HepG2 (cell line): Measurements from ENCODE around the gene NOXA1. TPM values are rescaled to one million over a fixed set of nuclear protein-coding genes. Genes with fewer than 3 reads are reported as not detected.
A peak's percentile ranks its signal among the peaks of the same experiment; 100 is the strongest.

Source experiments
- ATAC-seq: fragments of 200-7000 bp; cut with Tn5 transposase; 3 replicates; pipeline ENCODE4 v1.9.1; 2020; ENCODE audit warnings: mild to moderate bottlenecking, moderate library complexity
- BruUV-seq: library from RNA; stranded (reverse); fragments of 400-500 nt; replicated peaks from 2 replicates; lab custom pipeline; 2021; lab: Mats Ljungman, UMichigan
- CTCF ChIA-PET: fragments of 300-600 bp; formaldehyde crosslinking; extraction: SDS; loops from one replicate; lab custom pipeline; 2021; ENCODE audit warnings: low total read pairs, inconsistent platforms, low intra/inter-chr PET ratio; lab: Yijun Ruan, JAX
- POLR2A ChIA-PET: fragments of 350-600 bp; sonication (Branson Sonifier 250); formaldehyde crosslinking; loops from one replicate; lab custom pipeline; 2020; ENCODE audit warnings: antibody characterized with exemption, inconsistent platforms; lab: Yijun Ruan, JAX
- DNase-seq: peaks from one replicate; pipeline ENCODE4 v3.0.0-alpha.2; 2015; ENCODE audit warnings: low spot score
- FAIRE-seq: peaks from 3 replicates; lab custom pipeline; 2011; peaks lifted over from hg19 to GRCh38; lab: Jason Lieb, UNC
- H2AFZ ChIP-seq: one replicate; pipeline ENCODE4 v1.6.1; 2011; ENCODE audit warnings: low read length, inconsistent platforms
- H3K27ac ChIP-seq: fragments of 300-600 bp; 3 replicates; pipeline ENCODE4 v1.8.0; 2011; ENCODE audit warnings: mixed run types, mild to moderate bottlenecking, mixed read lengths, low read length, inconsistent platforms; ENCODE audit not compliant: insufficient read depth; ENCODE audit errors: extremely low read length
- H3K27me3 ChIP-seq, 2 experiments: fragments of 200-600 bp in 1 of 2; 2 replicates in 1 of 2; 3 replicates in 1 of 2; pipeline versions ENCODE4 v1.6.0 to v1.8.0; 2011; ENCODE audit warnings: low read length in 2 of 2, mild to moderate bottlenecking in 2 of 2, moderate library complexity in 2 of 2, inconsistent platforms in 1 of 2; ENCODE audit not compliant: insufficient read depth in 2 of 2, control insufficient read depth in 1 of 2
- H3K36me3 ChIP-seq, 2 experiments: fragments of 200-600 bp in 1 of 2; replicated peaks in 1 of 2; 2 replicates in 1 of 2; 3 replicates in 1 of 2; pipeline versions ENCODE4 v1.5.1 to v1.8.0; 2011; ENCODE audit warnings: low read length in 2 of 2, inconsistent platforms in 1 of 2; ENCODE audit not compliant: insufficient read depth in 2 of 2, control insufficient read depth in 1 of 2
- H3K4me1 ChIP-seq: 2 replicates; pipeline ENCODE4 v1.5.1; 2012; ENCODE audit warnings: low read length, inconsistent platforms; ENCODE audit not compliant: insufficient read depth
- H3K4me2 ChIP-seq: 2 replicates; pipeline ENCODE4 v1.6.0; 2011; ENCODE audit warnings: low read depth, low read length, inconsistent platforms
- H3K4me3 ChIP-seq, 3 experiments: fragments of 200-600 bp in 1 of 3; sonication (generic), shearing (Covaris generic) in 1 of 3; replicated peaks in 1 of 3; 2 replicates each; pipeline ENCODE4 v1.5.1; 2011 to 2016; ENCODE audit warnings: low read length in 3 of 3, inconsistent platforms in 2 of 3, low read depth in 2 of 3, mild to moderate bottlenecking in 2 of 3, control low read depth in 1 of 3, mixed read lengths in 1 of 3; ENCODE audit not compliant: insufficient read depth in 1 of 3
- H3K79me2 ChIP-seq: one replicate; pipeline ENCODE4 v1.6.1; 2011; ENCODE audit warnings: low read length, inconsistent platforms; ENCODE audit not compliant: insufficient read depth
- H3K9ac ChIP-seq: 2 replicates; pipeline ENCODE4 v1.6.0; 2011; ENCODE audit warnings: mild to moderate bottlenecking, low read depth, low read length, inconsistent platforms; ENCODE audit not compliant: insufficient read depth
- H3K9me3 ChIP-seq: 2 replicates; pipeline ENCODE4 v1.5.1; 2012; ENCODE audit warnings: mild to moderate bottlenecking, low read length
- H4K20me1 ChIP-seq: 2 replicates; pipeline ENCODE4 v1.6.0; 2011; ENCODE audit warnings: inconsistent platforms, mild to moderate bottlenecking, low read length, moderate library complexity; ENCODE audit not compliant: insufficient read depth
- DMTF1 ChIP-seq: sonication (generic); formaldehyde crosslinking; IDR thresholded peaks from 2 replicates; pipeline ENCODE4 v1.4.0; 2020; ENCODE audit warnings: mild to moderate bottlenecking, missing genetic modification reagents
- HOXD1 ChIP-seq: sonication (generic); formaldehyde crosslinking; IDR thresholded peaks from 2 replicates; pipeline ENCODE4 v1.5.0; 2020; ENCODE audit warnings: missing genetic modification reagents
- MXD4 ChIP-seq: IDR thresholded peaks from 2 replicates; pipeline ENCODE4 v1.6.1; 2016; ENCODE audit warnings: mild to moderate bottlenecking, missing biosample characterization, missing genetic modification reagents
- MYC ChIP-seq: sonication (generic); formaldehyde crosslinking; IDR thresholded peaks from 2 replicates; pipeline ENCODE4 v1.9.0; 2021; ENCODE audit warnings: missing genetic modification reagents, borderline replicate concordance
- NFKB2 ChIP-seq: sonication (generic); formaldehyde crosslinking; IDR thresholded peaks from 2 replicates; pipeline ENCODE4 v1.4.0; 2020; ENCODE audit warnings: missing genetic modification reagents, borderline replicate concordance
- PATZ1 ChIP-seq: sonication (generic); formaldehyde crosslinking; IDR thresholded peaks from 2 replicates; pipeline ENCODE4 v1.4.0; 2020; ENCODE audit warnings: missing genetic modification reagents
- SCMH1 ChIP-seq: sonication (generic); formaldehyde crosslinking; IDR thresholded peaks from 2 replicates; pipeline ENCODE4 v1.9.0; 2021; ENCODE audit warnings: missing genetic modification reagents, mild to moderate bottlenecking, borderline replicate concordance
- SP140L ChIP-seq: sonication (generic); formaldehyde crosslinking; IDR thresholded peaks from 2 replicates; pipeline ENCODE4 v1.4.0; 2020; ENCODE audit warnings: missing genetic modification reagents, borderline replicate concordance
- YEATS4 ChIP-seq: sonication (generic); formaldehyde crosslinking; IDR thresholded peaks from 2 replicates; pipeline ENCODE4 v1.4.0; 2020; ENCODE audit warnings: missing genetic modification reagents, borderline replicate concordance
- ZNF431 ChIP-seq: sonication (generic); formaldehyde crosslinking; IDR thresholded peaks from 2 replicates; pipeline ENCODE4 v1.9.0; 2022; ENCODE audit warnings: missing genetic modification reagents, low read depth, mild to moderate bottlenecking, borderline replicate concordance
- ZNF687 ChIP-seq: sonication (generic); formaldehyde crosslinking; IDR thresholded peaks from 2 replicates; pipeline ENCODE4 v1.5.1; 2020; ENCODE audit warnings: mild to moderate bottlenecking, missing genetic modification reagents, moderate library complexity
- WGBS: methylation state at CpG from one replicate; pipeline ENCODE4 v1.1.6; 2017; ENCODE audit warnings: low lambda C conversion rate; 5-methylcytosine and 5-hydroxymethylcytosine counted together
- in situ Hi-C: cut with HindIII; loops from 2 replicates; pipeline ENCODE4 v1.10.0; 2017; ENCODE audit warnings: low pct_unique_long_range_greater_than_20kb; ENCODE audit not compliant: extremely low pct_ligation_motif_present
- intact Hi-C: fragments of 100-400 bp; cut with micrococcal nuclease; formaldehyde crosslinking; loops from one replicate; pipeline ENCODE4 v1.10.0; 2022; ENCODE audit not compliant: unreplicated experiment
- polyA plus RNA-seq, 8 experiments: library from polyadenylated mRNA; depleted of rRNA in 3 of 8; stranded (reverse) in 7 of 8; unstranded in 1 of 8; fragments of >200 nt; fragmentation: Illumina TruSeq in 4 of 8; extraction: Trizol in 4 of 8; gene quantifications; 2 replicates each; pipeline versions ENCODE4 v1.2.1 to v1.2.3, GENCODE V29; 2011 to 2016; ENCODE audit warnings: low read depth in 4 of 8, missing spikeins in 1 of 8, mixed read lengths in 1 of 8; ENCODE audit not compliant: insufficient read depth in 1 of 8
- total RNA-seq, 5 experiments: library from RNA; depleted of rRNA; stranded (reverse); fragments of >200 nt; fragmentation: Illumina TruSeq; extraction: Trizol; gene quantifications; 2 replicates each; pipeline ENCODE4 v1.2.3, GENCODE V29; 2016; ENCODE audit warnings: low read depth in 1 of 5

Gene NOXA1
- total and polyA plus RNA-seq, 2 of the 13 experiments (the other 11 are each of a cell fraction or from before 2014, with no cell fraction given) = 0.78 to 1.2 TPM

GRCh38 chr9:137465720-137466388 is 42.7 kb downstream of the NOXA1 start:
- no peak overlapping the region; a peak in 1 of 6 replicates for H3K4me3 ChIP-seq
- CTCF ChIA-PET = no interaction called here
- no peak overlapping the region for H3K27ac ChIP-seq
- 0 out of 2 replicates have a peak overlapping the region, but pooled peaks have one; percentile 66 for H3K4me2 ChIP-seq
- WGBS = 73% methylated on average over 20 of the region's 23 CpGs
- no peak overlapping the region for H2AFZ ChIP-seq
- DNase-seq = no peak
- no peaks in the 10 kb centered on the region for H3K79me2 ChIP-seq
- no peak for FAIRE-seq
- H3K9me3 ChIP-seq = no peaks in the 10 kb centered on the region
- no peaks in the 10 kb centered on the region for H4K20me1 ChIP-seq
- in situ Hi-C loops = no loop called here
- intact Hi-C loops = no loop called here
- POLR2A ChIA-PET = no interaction called here
- ATAC-seq = no peak
- peaks cover 47% of the 10 kb centered on the region for H3K4me1 ChIP-seq
- no TSS peak for BruUV-seq
- no peaks in the 10 kb centered on the region for H3K36me3 ChIP-seq
- H3K27me3 ChIP-seq = peaks cover 0 to 4% of the 10 kb centered on the region in 2 experiments; a peak in 3 of 5 replicates
- TF ChIP-seq ZNF687 (CRISPR knock-in tag) (peak; percentile 11), YEATS4 (0 out of 2 replicates have a peak, but pooled peaks have one; percentile 34), MYC (0 out of 2 replicates have a peak, but pooled peaks have one; percentile 0), PATZ1 (no peak), SP140L (CRISPR knock-in tag) (no peak), ZNF431 (CRISPR knock-in tag) (0 out of 2 replicates have a peak, but pooled peaks have one; percentile 1), SCMH1 (no peak), NFKB2 (CRISPR knock-in tag) (0 out of 2 replicates have a peak, but pooled peaks have one; percentile 14), HOXD1 (CRISPR knock-in tag) (0 out of 2 replicates have a peak, but pooled peaks have one; percentile 7), MXD4 (CRISPR knock-in tag) (no peak), DMTF1 (CRISPR knock-in tag) (no peak)
- 0 out of 2 replicates have a peak overlapping the region, but pooled peaks have one; percentile 11 for H3K9ac ChIP-seq
